DMS153 treated with DMSO at 0.1 percent for 48 hours (cell line): Measurements from ENCODE around the gene YTHDC1.

Source experiments
- DNase-seq: peaks from one replicate; lab custom pipeline; 2025; ENCODE audit not compliant: unreplicated experiment; lab: John Stamatoyannopoulos, UW

Gene YTHDC1

GRCh38 chr4:68359508-68359907 is 9.6 kb upstream of the YTHDC1 start:
- no peak for DNase-seq

DNA sequence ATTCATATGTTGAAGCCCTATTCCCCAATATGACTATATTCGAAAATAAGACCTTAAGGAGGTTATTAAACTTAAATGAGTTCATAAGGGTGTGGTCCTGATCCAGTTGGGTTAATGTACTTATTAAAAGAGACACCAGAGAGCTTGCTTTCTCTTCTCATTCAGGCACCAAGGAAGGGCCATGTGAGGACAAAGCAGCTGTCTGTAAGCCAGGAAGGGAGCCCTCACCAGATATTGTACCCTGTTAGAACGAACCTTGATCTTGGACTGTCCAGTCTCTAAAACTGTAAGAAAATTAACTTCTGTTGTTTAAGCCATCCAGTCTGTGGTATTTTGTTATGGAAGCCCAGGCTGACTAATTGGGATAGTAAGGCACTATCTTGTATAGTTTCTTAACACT is 9.1 kb upstream of the YTHDC1 start:
- no peak for DNase-seq

DNA sequence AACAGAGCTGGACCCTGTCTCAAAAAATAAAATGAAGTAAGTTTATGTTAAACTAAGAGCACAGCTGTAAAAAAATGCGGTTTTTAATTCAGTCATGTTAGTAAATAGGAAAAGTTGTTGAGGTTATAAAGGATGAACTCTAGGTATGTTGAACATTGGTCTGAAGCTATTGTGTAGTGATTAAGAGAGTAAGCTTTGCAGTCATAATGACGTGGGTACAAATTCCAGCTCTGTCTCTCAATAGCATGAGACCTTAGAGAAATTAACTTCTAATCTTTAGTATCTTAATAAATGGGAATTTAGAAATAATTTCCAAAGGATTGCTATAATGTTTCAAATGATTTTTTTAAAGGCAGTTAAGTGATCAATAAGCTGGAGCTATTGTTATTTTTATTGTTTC is 2.9 kb upstream of the YTHDC1 start:
- no peak for DNase-seq

DNA sequence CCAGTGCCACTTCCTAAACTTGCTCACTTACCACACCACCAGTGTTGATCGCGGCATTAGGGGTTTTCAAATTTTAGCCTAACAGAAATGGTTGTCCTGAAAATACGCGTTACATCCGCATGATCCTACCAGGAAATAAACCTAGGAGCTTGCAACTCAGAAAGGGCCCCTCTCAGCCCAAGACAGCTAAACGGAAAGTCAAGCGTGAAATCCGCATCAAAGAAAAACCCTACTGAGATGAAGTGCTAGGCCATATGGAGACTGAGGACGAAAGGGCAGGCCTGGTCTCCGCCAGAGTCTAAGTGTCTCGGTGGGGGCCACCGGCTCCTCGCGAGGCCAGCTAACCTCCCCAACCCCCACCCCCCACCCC is 626 bp downstream of the YTHDC1 start:
- DNase-seq = no peak

GRCh38 chr4:68348577-68348976 is 1.3 kb downstream of the YTHDC1 start:
- no peak for DNase-seq

DNA sequence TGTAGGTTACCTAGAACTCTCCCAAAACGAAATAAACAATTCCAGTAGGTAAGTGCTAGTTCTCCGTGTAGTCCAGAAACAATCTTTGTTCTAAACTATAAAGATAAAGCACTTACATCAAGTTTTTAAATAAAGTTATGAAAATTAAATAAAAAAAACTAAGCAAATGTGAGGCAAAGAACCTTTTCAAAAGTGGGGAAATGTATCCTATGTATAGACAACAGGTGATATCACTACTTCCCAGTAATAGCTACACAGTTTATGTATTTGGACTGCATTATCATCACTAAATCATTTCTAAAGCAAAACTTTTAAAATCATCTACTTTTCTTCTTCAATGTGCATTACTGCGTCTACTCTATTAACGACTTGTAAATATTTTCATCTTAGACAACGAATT is 2.0 kb downstream of the YTHDC1 start:
- DNase-seq = no peak

- DNase-seq = no peak
Observed at GRCh38 chr4:68346461-68346860, 3.4 kb downstream of the YTHDC1 start.

GRCh38 chr4:68344785-68345184 is 5.1 kb downstream of the YTHDC1 start:
- DNase-seq = no peak

GRCh38 chr4:68344049-68344448 is 5.8 kb downstream of the YTHDC1 start:
- DNase-seq = no peak

DNA sequence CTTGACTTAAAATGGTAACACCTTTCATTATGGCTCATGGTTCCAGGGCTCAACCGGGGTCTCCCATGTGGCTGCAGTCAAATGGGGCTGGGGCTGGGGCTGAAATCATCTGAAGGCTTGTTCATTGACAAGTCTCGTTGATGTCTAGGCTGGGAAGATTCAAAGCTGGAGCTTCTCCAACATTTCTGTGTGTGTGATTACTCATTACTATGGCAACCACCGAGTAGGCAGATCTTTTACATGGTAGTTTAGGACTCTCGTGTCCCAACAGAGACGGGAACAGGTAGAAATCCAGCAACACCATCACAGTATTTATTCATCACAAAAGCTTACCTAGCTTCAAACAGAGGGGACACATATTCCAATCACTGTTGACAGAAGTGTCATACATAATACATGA is 7.8 kb downstream of the YTHDC1 start:
- no peak for DNase-seq

DNA sequence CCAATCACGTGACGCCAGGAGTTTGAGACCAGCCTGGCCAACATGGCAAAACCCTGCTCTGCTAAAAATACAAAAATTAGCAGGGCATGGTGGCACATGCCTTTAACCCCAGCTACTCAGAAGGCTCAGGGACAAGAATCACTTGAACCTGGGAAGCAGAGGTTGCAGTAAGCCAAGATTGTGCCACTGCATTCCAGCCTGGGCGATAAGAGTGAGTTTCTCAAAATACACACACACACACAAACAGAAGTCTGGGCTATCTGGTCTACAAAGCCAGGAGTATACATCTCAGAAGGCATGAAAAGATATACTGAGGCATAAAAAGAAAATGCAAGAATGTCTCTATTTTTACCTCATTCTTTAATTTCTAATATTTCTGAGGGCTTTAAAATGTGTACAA is 11.3 kb downstream of the YTHDC1 start:
- DNase-seq = no peak

GRCh38 chr4:68337522-68337921 is 12.4 kb downstream of the YTHDC1 start:
- DNase-seq = no peak

DNA sequence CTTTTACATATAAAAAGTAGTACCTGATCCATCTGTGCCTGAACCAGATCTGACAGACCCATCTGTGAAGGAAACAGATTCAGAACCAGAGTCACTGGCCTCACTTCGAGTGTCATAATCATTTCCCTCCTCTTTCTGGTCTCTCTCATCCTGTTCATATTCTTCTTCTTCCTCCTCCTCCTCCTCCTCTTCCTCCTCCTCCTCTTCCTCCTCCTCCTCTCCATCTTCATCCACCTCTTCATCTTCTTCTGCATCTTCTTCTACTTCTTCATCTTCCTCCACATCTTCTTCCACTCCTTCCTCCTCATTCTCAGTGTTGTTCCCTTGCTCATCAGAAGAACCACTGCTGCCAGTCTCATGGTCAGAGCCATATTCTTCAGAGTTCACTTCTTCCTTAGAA is 12.9 kb downstream of the YTHDC1 start:
- DNase-seq = no peak

DNA sequence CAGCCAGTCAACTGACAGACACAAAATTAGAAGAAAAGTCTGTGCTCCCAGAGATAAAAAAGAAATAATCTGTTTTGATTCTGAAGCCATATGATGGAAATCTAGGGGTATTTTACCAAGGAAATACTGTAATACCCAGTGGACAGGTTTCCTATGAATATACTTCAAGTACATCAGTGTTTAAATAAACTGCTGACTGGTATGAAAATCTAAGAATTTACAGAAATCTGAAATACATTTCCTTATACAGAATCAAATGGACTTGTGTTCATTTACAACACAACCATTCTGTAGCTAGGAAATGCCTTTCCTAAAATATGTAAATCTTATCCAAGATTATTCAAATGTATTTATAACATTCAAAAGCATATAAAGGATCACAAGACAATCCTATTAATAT is 13.4 kb downstream of the YTHDC1 start:
- no peak for DNase-seq

DNA sequence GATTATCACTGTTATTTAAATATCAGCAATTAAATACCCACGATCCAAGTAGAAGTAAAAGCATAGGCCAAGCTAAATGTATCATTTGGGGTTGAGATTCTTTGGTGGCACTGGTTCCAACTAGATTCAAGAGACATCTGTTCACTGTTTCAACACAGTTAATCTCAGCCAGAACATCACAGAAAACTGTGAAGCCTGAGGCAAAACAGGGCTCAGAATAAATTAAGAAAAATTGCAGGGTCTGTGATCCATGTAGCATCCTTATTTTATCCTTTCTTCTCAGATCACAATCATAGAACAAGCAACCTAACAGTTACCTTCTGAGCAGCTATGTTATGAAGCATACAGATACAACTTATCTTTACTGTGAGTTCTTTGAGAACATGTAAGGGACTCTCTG is 23.7 kb downstream of the YTHDC1 start:
- no peak for DNase-seq

GRCh38 chr4:68324519-68325262 is 25.2 kb downstream of the YTHDC1 start:
- no peak for DNase-seq

- DNase-seq = no peak
Observed at GRCh38 chr4:68319040-68319439, 30.9 kb downstream of the YTHDC1 start.

- DNase-seq = no peak
Observed at GRCh38 chr4:68316193-68316969, 33.5 kb downstream of the YTHDC1 start.

- no peak for DNase-seq
Observed at GRCh38 chr4:68310651-68311247, 39.1 kb downstream of the YTHDC1 start.

DNA sequence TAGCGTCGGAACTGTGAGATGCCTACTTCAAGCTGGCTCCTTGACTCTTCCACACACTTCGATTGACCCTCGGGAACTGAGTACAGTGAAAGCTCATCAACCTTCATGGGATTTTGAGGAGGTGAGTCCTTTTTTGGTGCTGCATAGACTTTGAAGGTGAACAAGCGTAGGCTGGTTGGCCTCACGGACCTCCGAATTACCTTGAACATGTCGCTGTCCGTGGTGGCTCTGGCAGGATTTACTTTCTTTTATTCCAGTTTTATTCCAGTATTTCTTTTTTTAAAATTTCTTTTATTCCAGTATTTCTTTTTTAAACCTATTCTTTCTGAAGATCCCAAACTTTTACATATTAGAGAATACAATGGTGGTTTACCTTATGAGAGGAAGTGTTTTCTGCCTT is 45.2 kb downstream of the YTHDC1 start:
- no peak for DNase-seq

DNA sequence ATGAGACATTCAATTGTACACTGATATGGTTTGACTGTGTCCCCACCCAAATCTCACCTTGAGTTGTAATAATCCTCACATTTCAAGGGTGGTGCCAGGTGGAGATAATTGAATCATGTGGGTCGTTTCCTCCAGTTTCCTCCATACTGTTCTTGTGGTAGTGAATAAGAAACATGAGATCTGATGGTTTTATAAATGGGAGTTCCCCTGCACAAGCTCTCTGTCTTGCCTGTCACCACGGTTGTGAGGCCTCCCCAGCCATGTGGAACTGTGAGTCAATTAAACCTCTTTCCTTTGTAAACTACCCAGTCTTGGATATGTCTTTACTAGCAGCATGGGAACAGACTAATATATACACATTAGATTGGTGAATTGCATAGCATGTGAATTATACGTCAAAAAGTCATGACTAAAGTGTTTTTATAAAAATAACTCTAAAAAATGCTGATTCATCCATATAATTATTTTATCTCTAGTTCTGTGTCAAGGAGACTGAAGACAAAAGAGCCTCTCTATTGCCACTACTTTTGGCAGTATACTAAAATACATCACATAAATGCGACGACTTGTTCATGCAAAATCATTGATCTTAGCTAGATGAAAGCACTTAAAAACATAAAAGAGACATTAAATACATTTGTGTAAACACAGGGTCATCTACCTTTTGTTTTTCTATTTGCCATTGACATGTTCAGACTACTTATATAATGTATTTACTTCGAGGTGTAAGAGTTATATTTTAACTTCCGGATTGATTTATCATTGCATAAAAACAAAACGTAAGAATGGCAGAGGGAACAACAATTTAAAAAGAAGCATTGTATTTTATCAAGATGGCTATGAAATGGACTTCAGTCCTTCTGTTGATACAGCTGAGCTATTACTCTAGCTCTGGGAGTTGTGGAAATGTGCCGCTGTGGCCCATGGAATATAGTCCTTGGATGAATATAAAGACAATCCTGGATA is 50.1 kb downstream of the YTHDC1 start:
- no peak for DNase-seq
